DOHH2 (cell line): ENCODE results near the gene GPR176.

Experiments used
- EZH2phosphoT487 ChIP-seq: fragments of 200-600 bp; sonication (generic); IDR thresholded peaks from 2 replicates; pipeline ENCODE4 v1.6.1; 2017; ENCODE audit warnings: borderline replicate concordance, mild to moderate bottlenecking, antibody characterized with exemption, low read length, moderate library complexity, mixed read lengths
- TF ChIP-seq, protein P1 (sequence below): fragments of 200-600 bp; sonication (generic); IDR thresholded peaks from one replicate; pipeline ENCODE4 v1.5.1; 2014; ENCODE audit warnings: antibody characterized with exemption, mild to moderate bottlenecking, low read depth, low read length; ENCODE audit not compliant: poor library complexity, severe bottlenecking

DNA sequence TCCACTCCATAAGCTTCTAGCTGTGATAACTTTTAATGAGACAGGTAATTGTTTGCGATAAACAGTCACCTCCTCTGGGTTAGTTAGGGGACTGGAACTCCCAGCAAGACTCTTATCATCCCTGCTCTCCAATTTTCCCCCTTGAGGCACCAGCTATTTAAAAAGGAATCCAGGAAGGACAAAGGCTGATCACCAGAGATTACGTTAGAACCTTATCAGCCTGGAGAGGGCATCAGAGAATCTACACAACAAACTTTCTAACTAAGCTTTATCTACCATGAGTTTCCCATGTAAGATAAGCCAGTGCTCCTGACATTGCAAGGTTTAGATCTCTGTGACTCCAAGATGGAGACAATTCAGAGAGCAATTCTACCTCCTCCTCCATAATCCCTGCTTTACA is 31.3 kb downstream of the GPR176 start:
- TF ChIP-seq, protein P1, sequence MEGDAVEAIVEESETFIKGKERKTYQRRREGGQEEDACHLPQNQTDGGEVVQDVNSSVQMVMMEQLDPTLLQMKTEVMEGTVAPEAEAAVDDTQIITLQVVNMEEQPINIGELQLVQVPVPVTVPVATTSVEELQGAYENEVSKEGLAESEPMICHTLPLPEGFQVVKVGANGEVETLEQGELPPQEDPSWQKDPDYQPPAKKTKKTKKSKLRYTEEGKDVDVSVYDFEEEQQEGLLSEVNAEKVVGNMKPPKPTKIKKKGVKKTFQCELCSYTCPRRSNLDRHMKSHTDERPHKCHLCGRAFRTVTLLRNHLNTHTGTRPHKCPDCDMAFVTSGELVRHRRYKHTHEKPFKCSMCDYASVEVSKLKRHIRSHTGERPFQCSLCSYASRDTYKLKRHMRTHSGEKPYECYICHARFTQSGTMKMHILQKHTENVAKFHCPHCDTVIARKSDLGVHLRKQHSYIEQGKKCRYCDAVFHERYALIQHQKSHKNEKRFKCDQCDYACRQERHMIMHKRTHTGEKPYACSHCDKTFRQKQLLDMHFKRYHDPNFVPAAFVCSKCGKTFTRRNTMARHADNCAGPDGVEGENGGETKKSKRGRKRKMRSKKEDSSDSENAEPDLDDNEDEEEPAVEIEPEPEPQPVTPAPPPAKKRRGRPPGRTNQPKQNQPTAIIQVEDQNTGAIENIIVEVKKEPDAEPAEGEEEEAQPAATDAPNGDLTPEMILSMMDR, result no peak
- TF ChIP-seq EZH2phosphoT487, result no peak
